AG10803 (cell line): ENCODE measurements around the gene GZF1.

Source experiments
- DNase-seq: peaks from one replicate; pipeline ENCODE4 v3.0.0; 2010; ENCODE audit warnings: low read depth
- H3K4me3 ChIP-seq: 2 replicates; pipeline ENCODE4 v1.5.1; 2011; ENCODE audit warnings: mild to moderate bottlenecking, low read length, control low read depth
- CTCF ChIP-seq: conservative IDR thresholded peaks from 2 replicates; pipeline ENCODE4 v1.5.1; 2011; ENCODE audit warnings: mild to moderate bottlenecking, low read length, control low read depth, inconsistent platforms

The GZF1 gene

DNA sequence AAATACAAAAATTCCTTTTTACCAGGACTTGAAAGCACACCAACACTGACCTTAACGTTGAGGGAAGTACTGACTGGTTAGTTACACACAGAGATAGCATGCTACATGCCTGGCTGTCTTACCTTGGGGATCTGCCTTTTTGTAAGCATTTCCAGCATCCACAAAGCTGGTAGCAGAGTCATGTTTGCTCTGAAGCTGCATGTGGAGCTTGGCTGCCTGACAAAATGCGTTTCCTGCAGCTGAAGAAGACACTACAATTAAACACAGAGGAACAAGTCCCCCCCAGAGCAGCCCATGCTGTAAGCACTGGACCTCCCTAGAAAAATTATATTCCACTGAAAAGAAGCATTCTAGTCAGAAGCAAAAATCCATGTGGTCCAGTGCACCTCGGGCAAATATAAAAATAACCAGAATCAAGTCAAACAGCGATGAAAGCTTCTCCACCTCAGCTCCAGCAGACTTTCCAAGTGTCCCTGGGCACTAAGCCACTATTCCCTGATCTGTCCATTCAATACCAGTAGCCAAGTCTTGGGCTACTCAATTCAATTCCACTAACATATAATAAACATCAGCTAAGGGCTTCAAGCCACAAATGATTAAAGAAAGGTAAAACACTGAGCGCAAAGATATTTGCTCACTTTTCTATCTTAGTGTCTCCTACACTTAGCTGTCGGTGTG, 35.1 kb downstream of the GZF1 start:
- peak; percentile 20 for DNase-seq
- no peak overlapping the region for H3K4me3 ChIP-seq
- TF ChIP-seq CTCF = no peak

DNA sequence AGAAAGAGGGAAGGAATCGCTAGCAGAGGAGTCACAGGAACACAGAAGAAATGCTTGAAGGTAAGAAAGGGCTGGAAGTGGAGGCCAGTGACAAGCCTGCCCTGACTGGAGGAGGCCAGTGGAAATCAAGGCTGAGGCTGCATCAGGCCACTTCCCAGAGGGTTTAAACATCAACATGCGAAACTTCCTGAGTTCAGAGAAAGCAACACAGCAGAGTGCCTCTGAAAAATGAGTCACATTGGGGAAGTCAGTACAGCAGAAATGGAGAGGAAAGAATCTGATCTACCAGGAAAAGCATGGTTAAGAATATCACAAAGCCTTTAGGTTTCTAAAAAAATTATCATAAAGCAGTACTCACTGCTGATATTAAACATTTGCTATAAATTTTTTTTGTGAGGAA, 36.0 kb downstream of the GZF1 start:
- no peak overlapping the region for H3K4me3 ChIP-seq
- TF ChIP-seq CTCF = no peak
- peak; percentile 24 for DNase-seq

DNA sequence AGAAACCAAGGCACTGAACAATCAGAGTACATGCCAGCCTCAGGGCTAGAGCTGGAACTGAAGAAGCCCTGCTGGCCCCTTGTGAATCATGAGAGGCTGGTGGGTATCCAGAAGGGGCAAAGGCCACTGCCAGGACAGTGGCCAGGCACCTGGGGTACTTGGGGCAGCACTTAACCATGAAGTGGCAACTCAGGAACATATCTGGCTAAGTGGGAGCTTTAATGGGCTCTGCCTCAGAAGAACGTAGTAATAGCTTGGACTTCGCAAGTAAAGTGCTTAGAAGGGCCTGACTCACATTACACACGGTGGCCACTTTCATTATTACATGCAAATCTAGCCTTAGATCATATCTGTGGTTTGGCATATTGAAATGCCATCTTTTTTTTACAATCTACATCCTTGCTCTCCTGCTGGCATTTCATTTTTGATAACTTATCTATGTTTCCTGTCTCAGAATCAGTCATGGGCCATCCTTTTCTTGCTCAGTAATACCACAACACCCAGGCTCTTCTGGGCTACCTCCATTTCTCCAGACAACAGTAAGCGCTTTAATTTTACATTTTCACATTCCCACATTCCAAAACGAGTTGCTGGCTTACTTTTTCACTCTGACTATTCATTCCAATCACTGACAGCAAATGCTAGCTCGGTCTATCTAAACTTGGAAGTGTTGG, 37.7 kb downstream of the GZF1 start:
- DNase-seq = peak; percentile 57
- TF ChIP-seq CTCF = no peak; the same call in 1 of the 2 replicates
- H3K4me3 ChIP-seq = no peak overlapping the region

- no peak for TF ChIP-seq CTCF
- DNase-seq = no peak
These were observed 39.1 kb downstream of the GZF1 start for GRCh38 chr20:23401051-23401450.

GRCh38 chr20:23403751-23404150, 41.8 kb downstream of the GZF1 start:
- no peak for TF ChIP-seq CTCF
- DNase-seq = no peak
- no peak overlapping the region for H3K4me3 ChIP-seq

More at GRCh38 chr20:23401051-23401450, 39.1 kb downstream of the GZF1 start:
- no peak overlapping the region for H3K4me3 ChIP-seq

DNA sequence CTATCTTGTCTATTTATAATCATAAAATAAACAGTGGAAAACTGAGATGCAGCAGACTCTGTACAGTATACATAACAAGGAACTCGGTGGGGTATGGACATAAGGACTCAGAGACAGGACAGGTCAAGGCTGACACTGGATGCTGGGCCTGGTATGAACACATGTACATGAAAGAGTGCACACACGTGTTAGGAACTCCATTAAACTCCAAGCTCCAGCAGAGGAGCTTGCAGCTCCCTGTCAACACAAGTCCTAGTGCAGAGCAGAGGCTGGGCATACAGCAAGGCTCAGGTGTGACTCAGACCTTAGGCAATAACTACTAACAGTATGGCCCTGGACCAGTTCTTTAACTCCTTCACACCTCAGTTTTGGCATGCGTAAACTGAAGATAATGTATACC, 42.2 kb downstream of the GZF1 start:
- H3K4me3 ChIP-seq = no peak overlapping the region
- no peak for TF ChIP-seq CTCF
- DNase-seq = peak; percentile 34

- no peak for DNase-seq
- no peak overlapping the region for H3K4me3 ChIP-seq
- no peak for TF ChIP-seq CTCF
These were observed 44.9 kb downstream of the GZF1 start for GRCh38 chr20:23406880-23407279.
